ENCODE data around the gene NAGA.

DNA sequence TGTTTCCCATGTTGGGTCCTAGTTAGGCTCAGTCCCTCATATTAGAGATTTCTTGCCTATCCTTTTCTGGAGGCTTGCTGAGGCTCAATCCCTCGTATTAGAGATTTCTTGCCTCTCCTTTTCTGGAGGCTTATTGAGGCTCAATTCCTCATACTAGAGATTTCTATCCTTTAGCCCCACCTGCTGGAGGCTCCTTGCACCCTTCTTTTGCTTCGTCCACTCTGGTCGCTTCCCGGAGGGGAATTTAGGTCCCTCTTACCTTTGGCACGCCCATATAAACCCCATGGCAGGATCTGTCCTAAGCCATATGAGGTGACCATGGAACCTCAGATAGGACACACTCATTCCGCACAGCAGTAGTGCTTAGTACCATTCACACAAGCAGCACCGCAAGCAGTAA, 44.1 kb upstream of the NAGA start:
- TF ChIP-seq, protein P1, sequence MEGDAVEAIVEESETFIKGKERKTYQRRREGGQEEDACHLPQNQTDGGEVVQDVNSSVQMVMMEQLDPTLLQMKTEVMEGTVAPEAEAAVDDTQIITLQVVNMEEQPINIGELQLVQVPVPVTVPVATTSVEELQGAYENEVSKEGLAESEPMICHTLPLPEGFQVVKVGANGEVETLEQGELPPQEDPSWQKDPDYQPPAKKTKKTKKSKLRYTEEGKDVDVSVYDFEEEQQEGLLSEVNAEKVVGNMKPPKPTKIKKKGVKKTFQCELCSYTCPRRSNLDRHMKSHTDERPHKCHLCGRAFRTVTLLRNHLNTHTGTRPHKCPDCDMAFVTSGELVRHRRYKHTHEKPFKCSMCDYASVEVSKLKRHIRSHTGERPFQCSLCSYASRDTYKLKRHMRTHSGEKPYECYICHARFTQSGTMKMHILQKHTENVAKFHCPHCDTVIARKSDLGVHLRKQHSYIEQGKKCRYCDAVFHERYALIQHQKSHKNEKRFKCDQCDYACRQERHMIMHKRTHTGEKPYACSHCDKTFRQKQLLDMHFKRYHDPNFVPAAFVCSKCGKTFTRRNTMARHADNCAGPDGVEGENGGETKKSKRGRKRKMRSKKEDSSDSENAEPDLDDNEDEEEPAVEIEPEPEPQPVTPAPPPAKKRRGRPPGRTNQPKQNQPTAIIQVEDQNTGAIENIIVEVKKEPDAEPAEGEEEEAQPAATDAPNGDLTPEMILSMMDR (conservative IDR thresholded peaks at IDR 0.05; ENCODE audit: low read length): peak; percentile 60
- no peak for TF ChIP-seq EZH2phosphoT487 (IDR thresholded peaks at IDR 0.05; ENCODE audit: borderline replicate concordance, low read depth, low read length)
